CD14-positive monocyte (primary cell): ENCODE data around the gene MSRB1. TPM values are rescaled to one million over a fixed set of nuclear protein-coding genes. Genes with fewer than 3 reads are reported as not detected.
A peak's percentile ranks its signal among the peaks of the same experiment; 100 is the strongest.

ENCODE experiments used
- DNase-seq, 3 donors: peaks; one replicate each; pipeline ENCODE4 v3.0.0-alpha.2; 2011 to 2022
- H2AFZ ChIP-seq: 2 replicates; pipeline ENCODE4 v1.6.0; 2012; ENCODE audit warnings: mild to moderate bottlenecking, low read depth, low read length, inconsistent platforms; ENCODE audit not compliant: insufficient read depth, poor library complexity, severe bottlenecking
- H3K27ac ChIP-seq, 2 donors: 1 replicate in 1 of 2; 2 replicates in 1 of 2; pipeline ENCODE4 v1.5.1; 2012 to 2013; ENCODE audit warnings: low read length in 2 of 2, control low read depth in 1 of 2, inconsistent platforms in 1 of 2, low read depth in 1 of 2, mild to moderate bottlenecking in 1 of 2
- H3K27me3 ChIP-seq, 2 donors: one replicate each; pipeline versions ENCODE4 v1.6.0 to v1.6.1; 2011 to 2013; ENCODE audit warnings: low read length in 2 of 2; ENCODE audit not compliant: control insufficient read depth in 2 of 2, insufficient read depth in 2 of 2
- H3K36me3 ChIP-seq, 2 donors: replicated peaks in 1 of 2; 1 replicate in 1 of 2; 2 replicates in 1 of 2; pipeline versions ENCODE4 v1.5.1 to v1.6.1; 2012 to 2013; ENCODE audit warnings: low read length in 2 of 2, control low read depth in 1 of 2, inconsistent platforms in 1 of 2, mild to moderate bottlenecking in 1 of 2; ENCODE audit not compliant: insufficient read depth in 2 of 2, control insufficient read depth in 1 of 2
- H3K4me1 ChIP-seq, 2 donors: 1 replicate in 1 of 2; 2 replicates in 1 of 2; pipeline versions ENCODE4 v1.5.1 to v1.6.1; 2012 to 2013; ENCODE audit warnings: low read length in 2 of 2, control low read depth in 1 of 2, inconsistent platforms in 1 of 2, mild to moderate bottlenecking in 1 of 2, moderate library complexity in 1 of 2; ENCODE audit not compliant: insufficient read depth in 2 of 2, control insufficient read depth in 1 of 2
- H3K4me2 ChIP-seq: replicated peaks from 2 replicates; pipeline ENCODE3; 2012; ENCODE audit warnings: low read length, moderate library complexity, mild to moderate bottlenecking; ENCODE audit not compliant: poor library complexity, severe bottlenecking; ENCODE audit errors: extremely low read depth
- H3K4me3 ChIP-seq, 3 experiments: fragments of 200-600 bp in 1 of 3; sonication (generic) in 1 of 3; replicated peaks in 1 of 3; 1 replicate in 2 of 3; 2 replicates in 1 of 3; pipeline ENCODE4 v1.5.1; 2011 to 2013; ENCODE audit warnings: low read length in 3 of 3, mild to moderate bottlenecking in 3 of 3, control low read depth in 2 of 3, low read depth in 2 of 3, inconsistent platforms in 1 of 3, moderate library complexity in 1 of 3
- H3K79me2 ChIP-seq: 2 replicates; pipeline ENCODE4 v1.6.0; 2012; ENCODE audit warnings: mild to moderate bottlenecking, control low read depth, inconsistent platforms, low read length, moderate library complexity; ENCODE audit not compliant: insufficient read depth
- H3K9ac ChIP-seq: 2 replicates; pipeline ENCODE4 v1.6.0; 2017; ENCODE audit warnings: low read length, mild to moderate bottlenecking; ENCODE audit not compliant: insufficient read depth, poor library complexity, severe bottlenecking
- H3K9me3 ChIP-seq, 2 donors: replicated peaks in 1 of 2; 1 replicate in 1 of 2; 2 replicates in 1 of 2; pipeline versions ENCODE4 v1.5.1 to v1.6.1; 2012 to 2013; ENCODE audit warnings: low read length in 2 of 2, control low read depth in 1 of 2; ENCODE audit not compliant: control insufficient read depth in 1 of 2, insufficient read depth in 1 of 2
- H4K20me1 ChIP-seq: 2 replicates; pipeline ENCODE4 v1.6.0; 2012; ENCODE audit warnings: mild to moderate bottlenecking, low read length, control low read depth, moderate library complexity; ENCODE audit not compliant: insufficient read depth
- H3K27ac Mint-ChIP-seq, 7 donors: one replicate each; pipeline ENCODE4 v1.8.0; 2020; ENCODE audit warnings: mild to moderate bottlenecking in 7 of 7, mixed read lengths in 7 of 7, moderate library complexity in 6 of 7, inconsistent platforms in 2 of 7
- H3K27me3 Mint-ChIP-seq, 3 donors: one replicate each; pipeline ENCODE4 v1.8.0; 2021 to 2022; ENCODE audit warnings: low read depth in 3 of 3, mild to moderate bottlenecking in 3 of 3, mixed read lengths in 3 of 3, moderate library complexity in 3 of 3, inconsistent platforms in 1 of 3
- H3K36me3 Mint-ChIP-seq, 2 donors: one replicate each; pipeline ENCODE4 v1.8.0; 2020; ENCODE audit warnings: mixed read lengths in 2 of 2, inconsistent platforms in 1 of 2, mild to moderate bottlenecking in 1 of 2
- H3K4me1 Mint-ChIP-seq: one replicate; pipeline ENCODE4 v1.8.0; 2020; ENCODE audit warnings: mild to moderate bottlenecking, mixed read lengths
- H3K4me3 Mint-ChIP-seq, 2 donors: one replicate each; pipeline ENCODE4 v1.8.0; 2020; ENCODE audit warnings: mild to moderate bottlenecking in 2 of 2, mixed read lengths in 2 of 2, moderate library complexity in 1 of 2
- H3K9me3 Mint-ChIP-seq, 7 donors: one replicate each; pipeline ENCODE4 v1.8.0; 2020 to 2022; ENCODE audit warnings: mixed read lengths in 7 of 7, mild to moderate bottlenecking in 6 of 7, moderate library complexity in 6 of 7, inconsistent platforms in 2 of 7
- CTCF ChIP-seq: fragments of 200-600 bp; IDR thresholded peaks from one replicate; pipeline ENCODE4 v1.8.0; 2022; ENCODE audit warnings: antibody characterized with exemption, mild to moderate bottlenecking
- WGBS: methylation state at CpG from one replicate; pipeline ENCODE4 v1.1.5; 2013; ENCODE audit warnings: missing lambda C conversion rate; ENCODE audit not compliant: insufficient coverage; 5-methylcytosine and 5-hydroxymethylcytosine counted together
- intact Hi-C, 2 donors: fragments of 100-400 bp; cut with micrococcal nuclease; formaldehyde crosslinking; loops; one replicate each; pipeline versions ENCODE4 v1.15.0 to v1.15.1; 2023
- polyA plus RNA-seq, 3 donors: library from polyadenylated mRNA; depleted of rRNA in 1 of 3; unstranded in 2 of 3; stranded (reverse) in 1 of 3; fragments of 300-500 nt in 2 of 3; fragments of >200 nt in 1 of 3; fragmentation: Illumina TruSeq in 2 of 3; gene quantifications; 1 replicate in 2 of 3; 2 replicates in 1 of 3; pipeline ENCODE4 v1.2.3, GENCODE V29; 2012 to 2021

The MSRB1 gene
- polyA plus RNA-seq, 3 donors: 116 to 427 (median 416) TPM

GRCh38 chr16:1981398-1981836 is 38.4 kb upstream of the MSRB1 start, which contains the start of gene NOXO1:
NOXO1 (minus strand) TSS chr16:1981469; CDS start chr16:1981179, 290 bp downstream.
- Mint-ChIP-seq H3K9me3 (peaks cover 0 to 12% (median 5%) of the 10 kb centered on the region in 7 donors), H3K27ac (peak within 1 kb of the TSS in 2 of 7 donors; percentile 59 to 81), H3K4me3 (peak within 1 kb of the TSS in 1 of 2 donors; percentile 89), H3K36me3 (peaks cover 34 to 42% of the 10 kb centered on the region in 2 donors), H3K4me1 (peaks cover 18% of the 10 kb centered on the region), H3K27me3 (peaks cover 46 to 63% (median 49%) of the 10 kb centered on the region in 3 donors)
- WGBS: 41% methylated on average over 3 of the region's 6 CpGs
- H3K27ac ChIP-seq: no peak within 1 kb of the TSS
- intact Hi-C loops: no loop called here
- H3K9me3 ChIP-seq: peaks cover 0 to 17% of the 10 kb centered on the region in 2 donors
- no peak for DNase-seq
- H3K4me3 ChIP-seq: no peak within 1 kb of the TSS
- H3K9ac ChIP-seq: no peak within 1 kb of the TSS
- TF ChIP-seq CTCF: no peak
- peaks cover 31 to 35% of the 10 kb centered on the region in 2 donors for H3K36me3 ChIP-seq
- peaks cover 8% of the 10 kb centered on the region for H4K20me1 ChIP-seq
- no peaks in the 10 kb centered on the region for H3K79me2 ChIP-seq
- H3K4me1 ChIP-seq: peaks cover 20 to 28% of the 10 kb centered on the region in 2 donors
- H3K4me2 ChIP-seq: no peak within 1 kb of the TSS
- peaks cover 30 to 48% of the 10 kb centered on the region in 2 donors for H3K27me3 ChIP-seq
- H2AFZ ChIP-seq: no peak within 1 kb of the TSS

GRCh38 chr16:1980770-1981087 is 37.7 kb upstream of the MSRB1 start:
- Mint-ChIP-seq H3K36me3 (peaks cover 33 to 41% of the 10 kb centered on the region in 2 donors), H3K27ac (peak overlapping the region in 1 of 7 donors; percentile 81), H3K9me3 (peaks cover 0 to 12% (median 5%) of the 10 kb centered on the region in 7 donors), H3K4me3 (peak overlapping the region in 1 of 2 donors; percentile 89), H3K4me1 (peaks cover 18% of the 10 kb centered on the region), H3K27me3 (peaks cover 46 to 63% (median 52%) of the 10 kb centered on the region in 3 donors)
- Histone ChIP-seq H3K79me2 (no peaks in the 10 kb centered on the region), H3K36me3 (peaks cover 31 to 35% of the 10 kb centered on the region in 2 donors), H3K9ac (no peak overlapping the region), H3K4me2 (no peak overlapping the region), H3K27me3 (peaks cover 30 to 48% of the 10 kb centered on the region in 2 donors), H4K20me1 (peaks cover 8% of the 10 kb centered on the region), H3K27ac (no peak overlapping the region), H2AFZ (no peak overlapping the region), H3K4me3 (no peak overlapping the region), H3K4me1 (peaks cover 20 to 28% of the 10 kb centered on the region in 2 donors), H3K9me3 (peaks cover 0 to 17% of the 10 kb centered on the region in 2 donors)
- intact Hi-C loops: no loop called here
- no peak for DNase-seq
- no peak for TF ChIP-seq CTCF
- WGBS: 32% methylated on average over 16 of the region's 16 CpGs
